Activated CD8-positive, alpha-beta memory T cell treated with anti-CD3 and anti-CD28 coated beads for 24 hours (primary cell): ENCODE data around the gene MRPL48.
"Not testable (repeated sequence)": the region's sequence is repeated elsewhere in the genome, so short reads cannot be mapped to it uniquely, and the experiment has no call there.

Source experiments
- DNase-seq: peaks from one replicate; pipeline ENCODE4 v3.0.0-alpha.2; 2020

Gene MRPL48

GRCh38 chr11:73787643-73788558 is at the start of gene MRPL48:
Gene MRPL48 (plus strand): TSS chr11:73787874. CDS start chr11:73787972, 98 bp downstream.
- DNase-seq, result peak; percentile 95

GRCh38 chr11:73743045-73743444 is 44.6 kb upstream of the MRPL48 start:
- no peak for DNase-seq

GRCh38 chr11:73746701-73747100 is 41.0 kb upstream of the MRPL48 start:
- DNase-seq, result no peak

DNA sequence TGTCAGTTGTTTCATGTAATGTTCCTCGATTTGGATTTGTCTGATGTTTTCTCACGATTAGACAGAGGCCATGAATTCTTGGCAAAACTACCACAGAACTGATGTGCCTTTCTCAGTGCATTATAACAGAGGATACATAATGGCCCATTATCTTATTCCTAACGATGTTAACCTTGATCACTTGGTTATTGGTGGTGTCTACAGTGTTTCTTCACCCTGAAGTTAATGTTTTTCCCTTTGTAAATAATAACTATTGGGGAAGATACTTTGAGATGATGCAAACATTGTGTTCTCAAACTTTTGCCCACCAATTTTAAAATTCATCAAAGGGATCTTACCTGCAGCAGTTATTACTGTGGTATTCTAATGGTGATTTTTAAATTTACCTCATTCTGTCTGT is 39.9 kb upstream of the MRPL48 start:
- DNase-seq, result no peak

- no peak for DNase-seq
These were observed 39.4 kb upstream of the MRPL48 start for GRCh38 chr11:73748300-73748699.

DNA sequence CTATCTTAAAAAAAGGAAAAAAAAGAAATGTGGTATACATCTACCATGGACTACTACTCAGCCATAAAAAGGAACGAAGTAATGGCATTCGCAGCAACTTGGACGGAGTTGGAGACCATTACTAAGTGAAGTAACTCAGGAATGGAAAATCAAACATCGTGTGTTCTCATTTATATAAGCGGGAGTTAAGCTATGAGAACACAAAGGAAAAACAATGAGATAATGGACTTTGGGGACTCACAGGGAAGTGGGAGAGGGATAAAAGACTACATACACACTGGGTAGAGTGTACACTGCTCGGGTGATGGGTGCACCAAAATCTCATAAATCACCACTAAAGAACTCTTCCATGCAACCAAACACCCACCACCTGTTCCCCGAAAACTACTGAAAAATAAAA is 38.6 kb upstream of the MRPL48 start:
- DNase-seq, result no peak

DNA sequence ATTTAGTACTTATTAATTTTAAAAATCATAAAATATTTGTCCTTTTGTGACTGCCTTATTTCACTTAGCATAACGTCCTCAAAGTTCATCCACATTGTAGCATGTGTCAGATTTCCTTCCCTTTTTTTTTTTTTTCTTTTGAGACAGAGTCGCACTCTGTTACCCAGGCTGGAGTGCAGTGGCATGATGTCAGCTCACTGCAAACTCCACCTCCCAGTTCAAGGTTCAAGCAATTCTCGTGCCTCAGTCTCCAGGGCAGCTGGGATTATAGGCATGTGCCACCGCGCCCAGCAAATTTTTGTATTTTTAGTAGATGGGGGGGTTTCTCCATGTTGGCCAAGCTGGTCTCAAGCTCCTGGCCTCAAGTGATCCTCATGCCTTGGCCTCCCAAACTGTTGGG is 37.4 kb upstream of the MRPL48 start:
- no peak for DNase-seq

DNA sequence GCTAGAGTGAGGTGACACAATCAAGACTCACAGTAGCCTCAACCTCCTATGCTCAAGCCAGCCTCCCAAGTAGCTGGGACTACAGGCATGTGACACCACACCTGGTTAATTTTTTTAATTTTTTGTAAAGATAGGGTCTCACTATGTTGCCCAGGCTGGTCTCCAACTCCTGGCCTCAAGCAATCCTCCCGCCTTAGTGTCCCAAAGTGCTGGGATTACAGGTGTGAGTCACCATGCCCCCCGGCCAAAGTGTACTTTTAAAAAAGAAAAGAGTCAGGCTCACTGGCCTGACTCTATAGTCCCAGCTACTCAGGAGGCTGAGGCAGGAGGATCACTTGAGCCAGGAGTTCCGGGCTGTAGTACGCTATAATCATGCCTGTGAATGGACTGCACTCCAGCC is 36.8 kb upstream of the MRPL48 start:
- DNase-seq, result not testable (repeated sequence)

- no peak for DNase-seq
These were observed 35.3 kb upstream of the MRPL48 start for GRCh38 chr11:73752216-73752867.

DNA sequence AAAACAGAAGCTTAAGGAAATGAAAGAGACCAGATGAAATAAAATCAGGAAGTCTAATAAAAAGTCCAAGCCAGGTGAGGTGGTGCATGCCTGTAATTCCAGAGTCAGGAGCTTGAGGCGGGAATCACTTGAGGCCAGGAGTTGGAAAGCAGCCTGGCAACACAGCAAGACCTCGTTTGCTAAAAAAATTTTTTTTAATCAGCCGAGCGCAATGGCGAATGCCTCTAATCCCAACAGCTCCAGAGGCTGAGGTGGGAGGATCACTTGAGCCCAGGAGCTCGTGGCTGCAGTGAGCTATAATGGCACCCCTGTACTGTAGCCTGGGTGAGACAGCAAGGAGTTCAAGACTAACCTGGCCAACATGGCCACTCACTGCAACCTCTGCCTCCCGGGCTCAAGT is 34.8 kb upstream of the MRPL48 start:
- no peak for DNase-seq

DNA sequence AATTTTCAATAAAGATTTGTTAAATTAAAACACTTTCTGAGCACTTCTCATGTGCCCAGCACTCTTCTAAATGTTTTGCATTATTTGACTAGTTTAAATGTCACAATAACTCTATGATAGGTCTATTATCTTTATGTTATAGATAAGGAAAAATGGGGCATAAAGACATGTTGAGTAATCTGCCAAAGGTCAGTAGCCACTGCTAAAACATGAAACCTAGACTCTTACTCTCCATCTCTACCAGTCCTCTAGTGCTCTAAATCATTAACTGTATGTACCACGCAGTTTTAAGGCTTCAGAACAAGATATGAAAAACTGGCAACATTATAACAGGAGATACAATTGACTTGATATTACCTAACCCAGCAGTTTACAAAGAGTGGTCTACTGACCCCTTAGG is 33.7 kb upstream of the MRPL48 start:
- no peak for DNase-seq

DNA sequence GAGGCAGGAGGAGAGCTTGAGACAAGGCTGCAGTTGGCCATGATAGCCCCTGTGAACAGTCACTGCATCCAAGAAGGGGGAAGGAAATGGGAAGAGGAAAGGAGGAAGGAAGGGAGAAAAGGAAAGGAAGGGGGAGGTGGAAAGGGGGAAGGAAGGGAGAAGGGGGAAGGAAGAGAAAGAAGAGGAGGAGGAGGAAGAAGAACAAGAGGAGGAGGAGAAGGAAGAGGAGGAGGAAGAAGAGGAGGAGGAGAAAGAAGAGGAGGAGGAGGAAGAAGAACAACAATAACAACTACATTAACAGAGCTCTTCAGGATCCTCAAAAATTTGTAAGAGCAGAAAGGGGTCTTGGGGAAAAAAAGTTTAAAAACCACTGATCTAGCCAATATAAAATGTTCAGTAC is 32.0 kb upstream of the MRPL48 start:
- no peak for DNase-seq

DNA sequence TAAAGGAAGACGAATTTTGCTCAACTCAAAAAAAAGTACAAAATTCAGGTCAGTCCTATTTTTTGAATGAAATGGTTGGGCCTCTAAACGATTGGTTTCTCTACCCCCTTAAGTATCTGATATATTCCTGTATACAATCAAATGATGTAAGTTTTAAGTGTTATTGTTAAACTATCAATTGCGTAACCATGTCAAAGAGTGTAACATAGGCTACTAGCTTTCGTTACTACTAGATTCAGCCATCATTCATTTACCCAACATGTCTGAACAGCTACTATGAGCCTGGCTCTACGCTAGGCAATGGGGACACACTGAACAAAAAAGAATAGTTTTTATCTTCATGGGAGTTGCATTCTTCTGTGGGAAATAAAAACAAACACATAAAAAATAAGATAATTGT is 30.1 kb upstream of the MRPL48 start:
- no peak for DNase-seq

DNA sequence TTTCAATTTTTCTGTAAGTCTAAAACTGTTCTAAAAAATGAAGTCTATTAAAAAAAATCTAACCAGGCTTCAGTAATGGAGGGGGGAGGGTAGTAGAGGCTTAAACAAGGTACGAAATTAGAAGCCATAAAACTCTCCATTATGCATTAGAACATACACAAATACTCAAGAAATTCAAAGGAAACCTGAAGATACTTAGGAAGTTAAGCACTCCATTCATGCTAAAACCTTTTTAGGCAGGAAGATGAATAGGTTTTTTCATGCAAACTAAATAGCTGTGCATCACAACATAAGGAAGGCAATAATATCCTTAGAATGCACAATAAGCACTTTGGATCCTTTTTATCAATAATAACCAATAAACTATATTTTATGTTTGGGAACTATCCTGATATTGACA is 29.2 kb upstream of the MRPL48 start:
- no peak for DNase-seq

DNA sequence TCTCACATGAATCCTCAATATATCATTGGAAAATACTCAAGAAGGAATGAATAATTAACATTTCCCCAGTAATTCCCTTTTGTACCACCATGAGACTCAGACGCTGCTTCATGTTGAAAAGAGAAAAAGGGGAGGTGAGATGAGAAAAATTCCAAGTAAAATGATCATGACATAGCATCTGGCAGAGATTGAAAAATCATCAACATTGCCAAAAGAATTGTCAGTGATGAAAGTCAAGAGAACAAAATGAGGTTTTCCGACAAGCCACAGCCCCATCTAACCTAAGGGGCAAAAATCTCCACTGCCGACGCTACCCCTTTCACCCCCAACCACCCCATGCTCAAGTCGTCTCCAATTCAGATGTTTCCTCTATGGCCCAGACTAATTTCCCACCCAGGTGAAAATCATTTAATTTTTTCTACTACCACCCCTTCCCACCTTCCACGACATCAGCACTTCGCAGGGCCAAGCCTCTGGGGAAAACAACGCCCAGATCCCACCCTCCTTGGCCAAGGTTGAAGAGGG is 28.0 kb upstream of the MRPL48 start:
- no peak for DNase-seq

DNA sequence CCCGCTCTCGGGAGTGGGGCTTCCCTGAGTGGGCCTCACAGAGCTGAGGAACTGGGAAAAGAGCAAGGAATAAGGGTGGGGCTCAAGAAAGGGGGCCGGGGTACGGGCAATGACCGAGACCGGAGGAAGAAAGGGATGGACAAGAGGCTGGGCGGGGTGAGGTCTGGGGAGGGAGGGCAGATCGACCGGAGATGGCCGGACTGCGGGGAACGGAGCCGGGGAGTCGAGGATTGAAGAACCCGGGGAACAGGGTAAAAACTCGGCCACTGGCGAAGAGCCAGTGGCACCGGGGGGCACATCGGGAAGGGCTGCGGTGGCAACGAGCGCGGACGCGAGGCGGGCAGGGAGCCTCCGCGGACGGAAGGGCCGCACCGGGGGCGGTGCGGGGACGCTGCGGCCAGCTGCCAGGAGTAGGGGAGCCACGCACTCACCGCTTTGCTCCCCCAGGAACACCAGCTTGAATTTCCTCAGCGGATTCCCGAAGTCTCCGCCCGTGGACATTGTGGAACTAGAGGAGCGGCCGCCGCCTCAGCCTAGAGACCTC is 27.5 kb upstream of the MRPL48 start:
- peak; percentile 58 for DNase-seq

DNA sequence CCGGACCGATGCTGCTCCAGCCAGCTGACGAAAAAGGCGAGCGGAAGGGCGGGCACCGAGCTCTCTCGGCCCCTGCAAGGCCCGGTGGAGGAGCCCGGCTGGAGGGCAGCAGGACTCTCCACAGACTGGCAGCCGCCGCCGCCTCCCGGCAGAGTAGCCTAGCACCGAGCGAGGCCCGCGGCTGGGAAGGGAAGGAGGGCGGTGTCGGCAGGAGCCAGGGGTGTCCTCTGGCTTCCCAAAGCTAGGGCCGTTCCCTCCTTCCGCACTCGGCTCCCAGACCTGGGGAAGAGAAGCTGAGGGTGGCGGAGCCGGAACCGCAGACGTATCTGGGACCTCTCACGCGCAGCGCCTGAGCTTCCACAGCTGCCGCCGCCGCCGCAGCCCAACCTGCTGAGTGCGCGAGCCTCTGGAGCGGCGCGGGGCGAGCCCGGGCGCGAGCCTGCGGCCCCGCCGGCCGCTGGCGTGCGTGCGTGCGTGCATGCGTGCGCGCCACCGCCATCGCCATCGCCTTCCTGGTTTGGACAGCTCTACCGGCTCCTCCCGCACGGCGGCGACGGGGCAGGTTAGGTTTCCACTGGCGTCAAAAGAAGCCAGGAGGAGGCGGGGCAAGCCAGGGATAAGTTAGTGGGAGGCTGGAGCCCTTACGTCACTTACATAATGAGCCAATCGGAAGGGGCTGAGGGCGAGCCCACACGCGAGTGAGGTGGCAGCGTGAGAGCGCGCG is 26.8 kb upstream of the MRPL48 start, which contains the start of gene RAB6A:
RAB6A (minus strand) TSS at position 396 of the 724 bp plus-strand sequence. CDS start 439 bp downstream, outside the sequence.
- peak; percentile 99 for DNase-seq

DNA sequence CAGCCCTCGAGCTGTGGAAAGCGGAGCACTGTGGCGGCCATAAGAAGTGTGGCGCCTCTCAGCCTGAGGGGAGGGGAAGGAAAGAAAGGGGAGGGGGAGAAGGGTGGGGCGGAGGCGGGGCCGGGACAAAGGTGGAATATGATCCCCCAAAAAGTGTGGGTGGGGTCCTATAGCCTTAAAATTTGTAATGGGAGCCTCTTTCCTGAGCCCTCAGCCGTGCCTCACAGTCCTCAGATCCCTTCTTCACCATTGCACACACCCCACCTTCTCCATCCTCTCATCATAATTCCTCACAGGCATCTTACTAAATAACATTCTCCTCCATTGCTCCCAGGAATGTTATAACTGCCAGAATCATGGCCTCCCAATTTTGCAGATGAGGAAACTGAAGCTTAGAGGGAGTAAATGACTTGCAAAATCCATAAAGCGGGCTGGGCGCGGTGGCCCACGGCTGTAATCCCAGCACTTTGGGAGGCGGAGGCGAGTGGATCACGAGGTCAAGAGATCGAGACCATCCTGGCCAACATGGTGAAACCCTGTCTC is 26.2 kb upstream of the MRPL48 start:
- peak; percentile 57 for DNase-seq

GRCh38 chr11:73762732-73763131 is 24.9 kb upstream of the MRPL48 start:
- DNase-seq, result no peak

- no peak for DNase-seq
These were observed 20.9 kb upstream of the MRPL48 start for GRCh38 chr11:73766763-73767162.

- not testable (repeated sequence) for DNase-seq
These were observed 16.9 kb upstream of the MRPL48 start for GRCh38 chr11:73770811-73771210.

- peak; percentile 98 for DNase-seq
These were observed 8.4 kb upstream of the MRPL48 start for GRCh38 chr11:73779084-73779902.
